HG02798 (cell line): ENCODE measurements around the gene CRIM1.

ENCODE experiments used
- ATAC-seq: cut with Tn5 transposase; IDR thresholded peaks from one replicate; pipeline ENCODE4 v1.9.1; 2021; ENCODE audit warnings: mild to moderate bottlenecking; ENCODE audit not compliant: unreplicated experiment, poor library complexity

Gene CRIM1

GRCh38 chr2:36416370-36417165, 61.0 kb downstream of the CRIM1 start:
- ATAC-seq: no peak

DNA sequence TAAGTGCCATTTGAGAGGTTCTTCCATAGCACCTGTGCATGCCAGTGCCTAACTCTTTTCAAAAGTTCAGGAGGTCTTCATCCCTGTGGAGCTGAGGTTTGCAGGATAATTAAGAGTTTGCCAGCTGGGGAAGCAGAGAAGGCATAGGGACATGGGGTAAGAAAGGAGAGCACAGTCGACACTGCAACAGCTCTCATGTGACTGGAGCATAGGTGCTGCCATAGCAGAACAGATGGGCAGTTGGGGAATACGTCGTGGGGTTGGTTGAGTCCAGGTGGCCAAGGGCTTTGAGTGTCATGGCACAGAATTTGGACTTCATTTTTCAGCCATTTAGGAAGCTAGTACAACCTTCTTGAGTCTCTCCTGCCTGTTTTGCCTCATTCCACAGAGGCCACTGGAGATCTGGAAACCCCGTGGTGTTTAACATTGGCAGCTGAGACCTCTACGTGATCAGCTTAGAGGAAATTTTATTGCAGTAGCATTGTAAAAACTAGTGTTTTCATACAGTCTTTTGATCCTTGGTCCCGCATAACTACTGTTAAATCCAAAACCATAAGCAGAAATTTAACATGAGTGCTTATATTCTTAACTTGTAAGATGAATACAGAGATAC, 65.1 kb downstream of the CRIM1 start:
- no peak for ATAC-seq

DNA sequence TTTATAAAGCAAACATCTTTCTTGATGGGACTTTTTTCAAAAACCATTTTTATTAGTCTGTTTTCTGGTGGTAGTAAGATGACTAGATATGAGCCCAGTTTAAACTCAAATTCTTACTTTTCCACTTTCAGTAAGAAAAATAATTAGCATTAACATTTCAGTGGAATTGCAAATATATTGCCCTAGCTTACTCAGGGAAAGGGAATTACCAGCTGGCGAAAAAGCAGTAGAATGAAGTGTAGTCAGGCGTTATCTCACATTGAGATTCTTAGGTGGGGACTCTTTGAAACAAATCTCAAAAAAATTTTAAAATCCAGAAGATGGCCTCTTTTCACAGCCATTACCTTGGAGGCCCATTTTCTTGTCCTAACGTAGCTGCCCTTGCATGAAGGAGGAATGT, 65.8 kb downstream of the CRIM1 start:
- ATAC-seq: no peak

DNA sequence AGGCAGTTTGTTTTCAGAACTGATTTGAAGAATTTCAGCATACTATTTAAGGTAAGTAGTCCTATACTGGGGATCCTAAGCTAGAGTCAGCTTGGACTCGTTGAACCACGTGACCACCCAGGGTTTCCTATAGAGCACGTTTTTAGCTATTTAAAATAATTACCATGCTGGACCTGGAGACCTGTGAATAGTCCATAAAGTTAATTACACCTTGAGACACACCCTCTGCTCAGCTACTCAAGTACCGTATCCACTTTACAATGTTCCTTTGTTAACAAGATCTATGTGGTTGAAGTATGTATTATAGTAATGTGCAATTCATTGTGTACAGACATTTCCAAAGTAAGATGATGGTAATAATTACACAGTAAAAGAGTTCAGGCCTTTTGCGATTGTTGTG, 67.6 kb downstream of the CRIM1 start:
- ATAC-seq: no peak

- no peak for ATAC-seq
These were observed 68.1 kb downstream of the CRIM1 start for GRCh38 chr2:36423619-36424120.

DNA sequence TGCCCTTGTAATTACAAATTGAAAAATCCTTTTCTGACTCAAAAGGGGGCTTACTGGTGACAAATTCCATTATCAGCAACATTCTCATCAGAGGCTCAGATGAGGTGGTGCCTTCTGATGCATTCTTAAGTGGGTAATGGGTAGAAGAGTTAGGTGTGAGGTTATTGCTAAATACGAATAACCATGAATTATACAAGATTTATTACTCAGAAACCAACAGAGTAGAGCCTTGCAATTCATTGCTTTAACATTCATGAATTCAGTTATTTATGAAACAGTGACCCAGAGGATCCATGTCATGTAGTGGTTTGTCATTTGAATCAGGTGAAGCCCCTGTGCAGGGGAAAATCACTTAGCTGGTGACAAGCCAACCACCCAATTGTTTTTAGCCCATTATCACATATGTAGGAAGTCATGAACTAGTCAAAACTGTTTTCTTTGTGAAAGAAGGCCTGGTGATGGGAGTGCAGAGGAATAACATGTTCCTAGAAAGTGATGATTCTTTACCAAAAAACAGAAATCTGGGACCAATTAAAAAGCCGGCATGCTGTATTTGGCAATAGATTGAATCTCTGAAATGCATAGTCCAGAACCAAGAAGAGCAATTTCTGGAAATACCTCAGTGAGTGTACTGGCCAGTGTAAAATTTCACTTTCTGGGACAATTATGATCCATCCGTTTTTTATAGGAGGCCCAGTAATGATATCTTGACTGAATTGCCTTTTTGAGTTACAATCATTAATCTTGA, 70.2 kb downstream of the CRIM1 start:
- no peak for ATAC-seq

DNA sequence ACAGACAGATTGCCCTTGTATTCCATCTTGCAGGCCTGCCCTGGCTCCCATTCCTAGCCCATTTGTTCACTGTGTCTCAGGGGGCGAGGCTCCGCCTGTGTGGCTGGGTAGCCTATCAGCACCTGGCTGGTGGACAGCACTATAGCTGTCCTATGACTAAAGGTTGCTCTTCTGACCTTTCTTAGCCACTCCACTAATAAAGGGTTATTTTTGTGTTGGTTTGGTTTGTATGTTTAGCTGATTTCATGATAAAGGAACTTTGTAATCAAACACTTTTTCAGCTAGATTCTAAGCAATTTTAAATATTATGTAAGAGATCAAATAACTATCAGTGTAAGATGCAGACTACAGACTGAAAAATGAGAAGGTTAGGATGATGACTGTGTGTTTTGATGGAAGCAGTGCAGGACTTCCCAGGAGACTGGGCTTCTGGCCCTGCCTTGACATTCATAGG, 72.2 kb downstream of the CRIM1 start:
- ATAC-seq: no peak

DNA sequence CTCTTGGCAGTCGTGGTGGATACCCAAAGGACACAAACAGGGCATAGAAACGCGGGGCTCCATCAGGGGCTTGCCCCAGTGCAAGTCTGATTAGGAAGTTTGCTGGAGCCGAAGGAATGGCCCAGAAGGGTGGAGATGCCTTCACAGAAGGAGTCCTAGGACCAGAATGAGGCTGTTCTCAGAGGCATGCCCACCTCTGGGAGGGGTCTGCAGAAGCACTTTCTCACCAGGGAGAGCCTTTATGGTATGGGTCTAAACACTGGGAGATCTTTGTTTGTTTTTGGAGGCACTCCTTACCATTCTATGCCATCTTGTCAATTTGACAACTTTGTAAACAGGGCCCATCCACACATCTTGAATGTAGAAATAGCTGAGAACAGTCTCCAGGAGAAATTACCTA, 75.0 kb downstream of the CRIM1 start:
- no peak for ATAC-seq

- no peak for ATAC-seq
These were observed 76.9 kb downstream of the CRIM1 start for GRCh38 chr2:36432479-36432878.

GRCh38 chr2:36433311-36434217, 78.0 kb downstream of the CRIM1 start:
- ATAC-seq: no peak

GRCh38 chr2:36438449-36438977, 82.9 kb downstream of the CRIM1 start:
- ATAC-seq: no peak

GRCh38 chr2:36439084-36439483, 83.5 kb downstream of the CRIM1 start:
- no peak for ATAC-seq

GRCh38 chr2:36441065-36441625, 85.6 kb downstream of the CRIM1 start:
- no peak for ATAC-seq

- ATAC-seq: no peak
These were observed 86.2 kb downstream of the CRIM1 start for GRCh38 chr2:36441816-36442215.

DNA sequence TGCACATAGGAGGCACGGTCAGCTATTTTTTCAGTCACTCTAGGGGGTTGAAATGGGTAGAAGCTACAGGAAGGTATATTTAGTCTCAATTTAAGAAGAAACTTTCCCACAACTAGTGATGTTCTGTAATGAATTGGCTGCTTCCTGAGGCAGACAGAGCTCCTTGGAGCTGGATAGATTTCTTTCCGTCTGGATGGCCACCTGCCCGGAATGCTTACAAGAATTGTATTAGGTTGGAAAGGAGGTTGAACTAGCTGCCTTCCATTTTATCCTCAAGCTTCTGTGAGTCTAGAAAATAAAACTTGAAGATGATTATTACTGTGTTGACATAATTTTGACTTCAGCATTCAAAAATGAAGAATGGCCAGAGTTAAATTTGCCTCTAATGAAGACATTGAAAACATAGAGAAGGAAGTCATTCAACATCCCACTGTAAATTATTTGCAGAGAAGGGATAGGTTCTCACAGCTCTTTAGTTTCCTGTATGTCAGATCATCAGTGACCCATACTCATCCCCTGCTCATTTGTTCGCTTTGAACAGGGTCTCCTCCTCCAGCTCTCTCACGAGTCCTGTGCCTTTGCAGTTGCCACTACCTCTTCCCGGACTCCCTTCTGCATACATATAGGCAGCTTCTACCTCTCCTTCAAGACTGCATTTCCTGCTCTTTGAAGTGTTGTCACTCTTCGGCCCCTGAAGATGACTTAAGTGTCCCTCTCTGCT, 88.8 kb downstream of the CRIM1 start:
- ATAC-seq: no peak

GRCh38 chr2:36445185-36445866, 89.7 kb downstream of the CRIM1 start:
- ATAC-seq: no peak

GRCh38 chr2:36446294-36446693, 90.7 kb downstream of the CRIM1 start:
- ATAC-seq: no peak

DNA sequence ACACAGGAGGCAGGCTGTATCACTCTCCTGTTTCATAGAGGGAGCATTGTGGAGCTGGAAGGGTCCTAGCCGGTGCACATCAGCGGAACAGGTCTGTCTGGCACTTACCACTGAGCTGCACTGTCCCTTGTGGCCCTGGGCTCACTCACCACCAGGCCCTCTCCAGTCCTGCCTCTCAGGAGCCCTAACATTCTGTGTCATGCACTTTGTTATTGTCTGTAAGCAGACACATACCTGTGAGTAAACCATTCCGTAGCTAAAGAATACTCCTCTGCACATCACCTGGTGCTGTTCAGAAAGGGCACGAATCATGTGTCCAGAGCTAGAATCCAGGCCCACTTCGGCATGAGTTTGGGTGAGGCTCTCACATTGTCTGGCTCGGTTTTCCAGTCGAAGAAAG, 93.6 kb downstream of the CRIM1 start:
- no peak for ATAC-seq
